Pons (tissue), 1 donor: ENCODE results near the gene OR7D2.

Experiments
- DNase-seq: peaks from one replicate; pipeline ENCODE4 v3.0.0-alpha.2; 2016; ENCODE audit warnings: low spot score

The OR7D2 gene

DNA sequence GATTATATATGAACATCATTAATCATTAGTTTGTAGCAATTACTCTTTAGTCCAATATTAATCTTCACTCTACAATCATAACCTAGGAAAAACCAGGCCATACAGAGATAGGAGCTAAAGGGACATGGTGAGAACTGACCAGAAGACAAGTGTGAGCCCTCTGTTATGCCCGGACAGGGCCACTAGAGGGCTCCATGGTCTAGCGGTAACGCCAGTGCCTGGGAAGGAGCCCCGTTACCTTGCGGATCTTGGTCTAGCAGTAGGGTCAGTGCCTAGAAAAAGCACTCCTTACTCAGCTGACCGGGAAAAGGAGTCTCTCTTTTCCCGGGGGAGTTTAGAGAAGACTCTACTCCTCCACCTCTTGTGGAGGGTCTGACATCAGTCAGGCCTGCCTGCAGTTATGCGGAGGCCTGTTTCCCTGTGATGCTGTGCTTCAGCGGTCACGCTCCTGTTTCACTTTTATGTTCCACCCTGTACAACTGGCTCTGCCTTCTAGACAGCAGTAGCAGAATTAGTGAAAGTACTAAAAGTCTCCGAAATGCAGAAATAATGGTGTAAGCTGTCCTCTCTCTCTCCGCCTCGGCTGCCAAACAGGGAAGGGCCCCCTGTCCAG, 26.8 kb downstream of the OR7D2 start:
- peak; percentile 71 for DNase-seq

DNA sequence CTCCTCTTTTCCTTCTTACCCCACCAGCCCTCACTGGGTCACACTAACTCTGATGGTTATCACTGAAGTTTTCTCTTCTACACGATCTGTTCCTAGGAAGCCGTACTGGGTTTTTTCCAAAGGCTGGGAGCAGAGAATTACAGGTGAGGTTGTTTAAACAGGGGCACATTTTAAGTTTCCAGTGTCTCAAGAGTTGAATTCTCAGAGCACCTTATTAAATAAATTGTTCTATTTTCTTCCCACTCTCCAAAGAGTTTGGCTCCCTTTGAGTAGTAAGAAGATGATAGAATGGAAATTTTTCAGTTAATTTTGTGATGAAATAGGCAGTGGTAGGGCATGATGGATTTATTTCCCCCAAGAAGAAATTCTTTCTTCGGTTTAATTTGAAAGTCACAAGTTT, 40.7 kb downstream of the OR7D2 start, which contains the start of gene OR7D4:
OR7D4 (minus strand) TSS at position 101 of the 400 bp plus-strand sequence. CDS start 4,752 bp downstream, outside the sequence.
- no peak for DNase-seq
